Astrocyte of the cerebellum (primary cell): ENCODE results near the gene GLYATL2.

Source experiments
- DNase-seq: peaks from one replicate; pipeline ENCODE4 v3.0.0-alpha.2; 2011; ENCODE audit warnings: low read depth
- H3K4me3 ChIP-seq: 2 replicates; pipeline ENCODE4 v1.5.1; 2011; ENCODE audit warnings: mild to moderate bottlenecking, low read depth, low read length, moderate library complexity
- CTCF ChIP-seq: IDR thresholded peaks from 2 replicates; pipeline ENCODE4 v1.5.1; 2012; ENCODE audit warnings: low read length, low read depth, moderate library complexity, mild to moderate bottlenecking; ENCODE audit errors: missing control alignments
- in situ Hi-C: cut with HindIII; loops from 2 replicates; pipeline ENCODE4 v1.10.0; 2017; ENCODE audit warnings: low sequenced_read_pairs

Gene GLYATL2

GRCh38 chr11:58787903-58788302 is 56.6 kb downstream of the GLYATL2 start:
- no peak for TF ChIP-seq CTCF
- no peak overlapping the region for H3K4me3 ChIP-seq
- DNase-seq: no peak
- in situ Hi-C loops: no loop called here

- no peak overlapping the region for H3K4me3 ChIP-seq
- no peak for TF ChIP-seq CTCF
- no peak for DNase-seq
- in situ Hi-C loops: no loop called here
Observed at GRCh38 chr11:58786693-58787092, 57.8 kb downstream of the GLYATL2 start.

- no peak for TF ChIP-seq CTCF
- in situ Hi-C loops: no loop called here
- DNase-seq: no peak
- H3K4me3 ChIP-seq: no peak overlapping the region
Observed at GRCh38 chr11:58784995-58785394, 59.5 kb downstream of the GLYATL2 start.
